RWPE2 (cell line): ENCODE measurements around the gene RIPK3.
"Not testable (repeated sequence)": the region's sequence is repeated elsewhere in the genome, so short reads cannot be mapped to it uniquely, and the experiment has no call there.

Experiments
- ATAC-seq: fragments of 200-7000 bp; cut with Tn5 transposase; 3 replicates; pipeline ENCODE4 v1.9.1; 2021; ENCODE audit warnings: low read depth
- DNase-seq: peaks from one replicate; pipeline ENCODE4 v3.0.0-alpha.2; 2020; ENCODE audit warnings: low spot score
- H3K27ac ChIP-seq: fragments of 450-650 bp; 2 replicates; pipeline ENCODE4 v1.5.1; 2017; ENCODE audit warnings: mild to moderate bottlenecking; ENCODE audit not compliant: poor library complexity, severe bottlenecking
- H3K27me3 ChIP-seq: fragments of 250-450 bp; sonication (Bioruptor Pico); 2 replicates; pipeline ENCODE4 v1.5.1; 2021; ENCODE audit warnings: mild to moderate bottlenecking, moderate library complexity; ENCODE audit not compliant: insufficient read depth, poor library complexity, severe bottlenecking
- H3K36me3 ChIP-seq: fragments of 250-450 bp; sonication (Bioruptor Pico); 2 replicates; pipeline ENCODE4 v1.5.1; 2020; ENCODE audit warnings: low read depth, mild to moderate bottlenecking, moderate library complexity
- H3K4me1 ChIP-seq: fragments of 250-450 bp; sonication (Bioruptor Pico); 2 replicates; pipeline ENCODE4 v1.5.1; 2021; ENCODE audit warnings: mild to moderate bottlenecking, moderate library complexity; ENCODE audit not compliant: insufficient read depth, poor library complexity, severe bottlenecking
- H3K4me3 ChIP-seq: fragments of 250-450 bp; sonication (Bioruptor Pico); 2 replicates; pipeline ENCODE4 v1.5.1; 2021; ENCODE audit warnings: mild to moderate bottlenecking, moderate library complexity; ENCODE audit not compliant: severe bottlenecking
- H3K9me3 ChIP-seq: fragments of 250-450 bp; sonication (Bioruptor Pico); 2 replicates; pipeline ENCODE4 v1.5.1; 2021; ENCODE audit warnings: mild to moderate bottlenecking, moderate library complexity; ENCODE audit not compliant: severe bottlenecking
- CTCF ChIP-seq: fragments of 450-650 bp; IDR thresholded peaks from one replicate; pipeline ENCODE4 v1.5.1; 2017; ENCODE audit warnings: mild to moderate bottlenecking, moderate library complexity; ENCODE audit not compliant: poor library complexity, severe bottlenecking

RIPK3 gene

GRCh38 chr14:24331731-24332267 lies 8.0 kb downstream of the RIPK3 start:
- no peak overlapping the region for H3K27ac ChIP-seq
- H3K27me3 ChIP-seq: peaks cover 23% of the 10 kb centered on the region
- TF ChIP-seq CTCF: no peak
- DNase-seq: no peak
- H3K36me3 ChIP-seq: no peaks in the 10 kb centered on the region
- no peak overlapping the region for H3K4me3 ChIP-seq
- peaks cover 3% of the 10 kb centered on the region for H3K4me1 ChIP-seq
- no peak for ATAC-seq
- H3K9me3 ChIP-seq: no peaks in the 10 kb centered on the region

GRCh38 chr14:24330973-24331674 lies 8.7 kb downstream of the RIPK3 start:
- H3K4me3 ChIP-seq: no peak overlapping the region
- no peak overlapping the region for H3K27ac ChIP-seq
- ATAC-seq (no peak), DNase-seq (no peak)
- H3K4me1 ChIP-seq: peaks cover 3% of the 10 kb centered on the region
- H3K36me3 ChIP-seq: no peaks in the 10 kb centered on the region
- peaks cover 23% of the 10 kb centered on the region for H3K27me3 ChIP-seq
- no peaks in the 10 kb centered on the region for H3K9me3 ChIP-seq
- TF ChIP-seq CTCF: no peak

GRCh38 chr14:24329736-24330135 lies 10.1 kb downstream of the RIPK3 start:
- DNase-seq: no peak

GRCh38 chr14:24329073-24329663 lies 10.6 kb downstream of the RIPK3 start:
- no peak for ATAC-seq
- DNase-seq: no peak
- no peaks in the 10 kb centered on the region for H3K36me3 ChIP-seq
- no peak overlapping the region for H3K27ac ChIP-seq
- no peak for TF ChIP-seq CTCF
- H3K4me3 ChIP-seq: no peak overlapping the region
- H3K9me3 ChIP-seq: no peaks in the 10 kb centered on the region
- H3K4me1 ChIP-seq: peaks cover 3% of the 10 kb centered on the region
- H3K27me3 ChIP-seq: peaks cover 13% of the 10 kb centered on the region

More at GRCh38 chr14:24329736-24330135, 10.1 kb downstream of the RIPK3 start:
- H3K9me3 ChIP-seq: no peaks in the 10 kb centered on the region
- no peak overlapping the region for H3K27ac ChIP-seq
- H3K27me3 ChIP-seq: peaks cover 19% of the 10 kb centered on the region
- H3K4me1 ChIP-seq: peaks cover 3% of the 10 kb centered on the region
- ATAC-seq: no peak
- TF ChIP-seq CTCF: no peak
- H3K36me3 ChIP-seq: no peaks in the 10 kb centered on the region
- H3K4me3 ChIP-seq: no peak overlapping the region

- not testable (repeated sequence) for DNase-seq, H3K27me3 ChIP-seq, ATAC-seq, H3K4me3 ChIP-seq, H3K36me3 ChIP-seq, H3K9me3 ChIP-seq, H3K4me1 ChIP-seq, H3K27ac ChIP-seq
- peak; percentile 88 for TF ChIP-seq CTCF
Measured at GRCh38 chr14:24327914-24328313, 11.9 kb downstream of the RIPK3 start.
